Progenitor cell of endocrine pancreas (in vitro differentiated cells): ENCODE data around the gene FAH. TPM values are rescaled to one million over a fixed set of nuclear protein-coding genes. Genes with fewer than 3 reads are reported as not detected.
"Not testable (repeated sequence)": the region's sequence is repeated elsewhere in the genome, so short reads cannot be mapped to it uniquely, and the experiment has no call there.

ENCODE experiments used
- DNase-seq: peaks from one replicate; pipeline ENCODE4 v3.0.0; 2021; ENCODE audit warnings: low spot score; ENCODE audit not compliant: unreplicated experiment
- H3K27ac Mint-ChIP-seq: 2 replicates; pipeline ENCODE4 v1.8.0; 2021; ENCODE audit warnings: mild to moderate bottlenecking, moderate library complexity, mixed read lengths
- H3K27me3 Mint-ChIP-seq: 2 replicates; pipeline ENCODE4 v1.8.0; 2021; ENCODE audit warnings: mixed read lengths
- H3K36me3 Mint-ChIP-seq: 2 replicates; pipeline ENCODE4 v1.8.0; 2022; ENCODE audit warnings: mixed read lengths; ENCODE audit not compliant: insufficient read depth
- H3K4me1 Mint-ChIP-seq: 2 replicates; pipeline ENCODE4 v1.8.0; 2021; ENCODE audit warnings: low read depth, mixed read lengths
- H3K4me3 Mint-ChIP-seq: 2 replicates; pipeline ENCODE4 v1.8.0; 2021; ENCODE audit warnings: low read depth, mild to moderate bottlenecking, moderate library complexity, mixed read lengths
- H3K9me3 Mint-ChIP-seq: 2 replicates; pipeline ENCODE4 v1.8.0; 2021; ENCODE audit warnings: low read depth, mixed read lengths
- CTCF ChIP-seq: fragments of 200-600 bp; sonication (generic); IDR thresholded peaks from one replicate; pipeline ENCODE4 v1.5.0; 2021; ENCODE audit warnings: antibody characterized with exemption, mild to moderate bottlenecking; ENCODE audit not compliant: unreplicated experiment
- total RNA-seq: library from RNA; stranded (reverse); gene quantifications from 2 replicates; pipeline ENCODE4 v1.2.1, GENCODE V29; 2021

Gene FAH
- total RNA-seq, 1 donor from 2014 or later: 18.4 TPM

- no peak for DNase-seq
- Mint-ChIP-seq H3K36me3 (peaks cover 15% of the 10 kb centered on the region), H3K27ac (no peak overlapping the region), H3K4me3 (no peak overlapping the region), H3K9me3 (no peaks in the 10 kb centered on the region), H3K27me3 (no peaks in the 10 kb centered on the region), H3K4me1 (peaks cover 11% of the 10 kb centered on the region)
- no peak for TF ChIP-seq CTCF
These were observed 33.8 kb upstream of the FAH start for GRCh38 chr15:80118956-80119355.

- H3K4me3 Mint-ChIP-seq: no peak overlapping the region
- no peak overlapping the region for H3K27ac Mint-ChIP-seq
- no peaks in the 10 kb centered on the region for H3K27me3 Mint-ChIP-seq
- no peak for TF ChIP-seq CTCF
- no peaks in the 10 kb centered on the region for H3K9me3 Mint-ChIP-seq
- peaks cover 7% of the 10 kb centered on the region for H3K4me1 Mint-ChIP-seq
- H3K36me3 Mint-ChIP-seq: peaks cover 16% of the 10 kb centered on the region
- no peak for DNase-seq
These were observed 32.2 kb upstream of the FAH start for GRCh38 chr15:80120636-80121035.

- Mint-ChIP-seq H3K36me3 (peaks cover 24% of the 10 kb centered on the region), H3K4me3 (no peak overlapping the region), H3K27ac (no peak overlapping the region), H3K9me3 (no peaks in the 10 kb centered on the region), H3K4me1 (peaks cover 7% of the 10 kb centered on the region), H3K27me3 (no peaks in the 10 kb centered on the region)
- DNase-seq: no peak
- no peak for TF ChIP-seq CTCF
These were observed 31.3 kb upstream of the FAH start for GRCh38 chr15:80121546-80121945.

GRCh38 chr15:80123034-80123433 lies 29.8 kb upstream of the FAH start:
- Mint-ChIP-seq H3K27me3 (no peaks in the 10 kb centered on the region), H3K4me3 (no peak overlapping the region), H3K27ac (no peak overlapping the region), H3K4me1 (peaks cover 7% of the 10 kb centered on the region), H3K36me3 (peaks cover 25% of the 10 kb centered on the region), H3K9me3 (no peaks in the 10 kb centered on the region)
- TF ChIP-seq CTCF: no peak
- no peak for DNase-seq

- H3K27ac Mint-ChIP-seq: not testable (repeated sequence)
- H3K36me3 Mint-ChIP-seq: peaks cover 31% of the 10 kb centered on the region
These were observed 25.5 kb upstream of the FAH start for GRCh38 chr15:80127253-80127652.

GRCh38 chr15:80127911-80128310 lies 24.9 kb upstream of the FAH start:
- no peak for TF ChIP-seq CTCF
- no peaks in the 10 kb centered on the region for H3K27me3 Mint-ChIP-seq
- DNase-seq: no peak
- no peaks in the 10 kb centered on the region for H3K9me3 Mint-ChIP-seq
- no peaks in the 10 kb centered on the region for H3K4me1 Mint-ChIP-seq
- H3K4me3 Mint-ChIP-seq: no peak overlapping the region
- peaks cover 28% of the 10 kb centered on the region for H3K36me3 Mint-ChIP-seq
- H3K27ac Mint-ChIP-seq: no peak overlapping the region

More at GRCh38 chr15:80127253-80127652, 25.5 kb upstream of the FAH start:
- H3K4me1 Mint-ChIP-seq, H3K27me3 Mint-ChIP-seq, H3K4me3 Mint-ChIP-seq, DNase-seq, H3K9me3 Mint-ChIP-seq: not testable (repeated sequence)
